Fibroblast of peridontal ligament (primary cell): ENCODE measurements around the gene SLC29A2.

Source experiments
- DNase-seq: peaks from one replicate; pipeline ENCODE4 v3.0.0-alpha.2; 2010; ENCODE audit errors: extremely low read depth

The SLC29A2 gene, protein sequence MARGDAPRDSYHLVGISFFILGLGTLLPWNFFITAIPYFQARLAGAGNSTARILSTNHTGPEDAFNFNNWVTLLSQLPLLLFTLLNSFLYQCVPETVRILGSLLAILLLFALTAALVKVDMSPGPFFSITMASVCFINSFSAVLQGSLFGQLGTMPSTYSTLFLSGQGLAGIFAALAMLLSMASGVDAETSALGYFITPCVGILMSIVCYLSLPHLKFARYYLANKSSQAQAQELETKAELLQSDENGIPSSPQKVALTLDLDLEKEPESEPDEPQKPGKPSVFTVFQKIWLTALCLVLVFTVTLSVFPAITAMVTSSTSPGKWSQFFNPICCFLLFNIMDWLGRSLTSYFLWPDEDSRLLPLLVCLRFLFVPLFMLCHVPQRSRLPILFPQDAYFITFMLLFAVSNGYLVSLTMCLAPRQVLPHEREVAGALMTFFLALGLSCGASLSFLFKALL

DNA sequence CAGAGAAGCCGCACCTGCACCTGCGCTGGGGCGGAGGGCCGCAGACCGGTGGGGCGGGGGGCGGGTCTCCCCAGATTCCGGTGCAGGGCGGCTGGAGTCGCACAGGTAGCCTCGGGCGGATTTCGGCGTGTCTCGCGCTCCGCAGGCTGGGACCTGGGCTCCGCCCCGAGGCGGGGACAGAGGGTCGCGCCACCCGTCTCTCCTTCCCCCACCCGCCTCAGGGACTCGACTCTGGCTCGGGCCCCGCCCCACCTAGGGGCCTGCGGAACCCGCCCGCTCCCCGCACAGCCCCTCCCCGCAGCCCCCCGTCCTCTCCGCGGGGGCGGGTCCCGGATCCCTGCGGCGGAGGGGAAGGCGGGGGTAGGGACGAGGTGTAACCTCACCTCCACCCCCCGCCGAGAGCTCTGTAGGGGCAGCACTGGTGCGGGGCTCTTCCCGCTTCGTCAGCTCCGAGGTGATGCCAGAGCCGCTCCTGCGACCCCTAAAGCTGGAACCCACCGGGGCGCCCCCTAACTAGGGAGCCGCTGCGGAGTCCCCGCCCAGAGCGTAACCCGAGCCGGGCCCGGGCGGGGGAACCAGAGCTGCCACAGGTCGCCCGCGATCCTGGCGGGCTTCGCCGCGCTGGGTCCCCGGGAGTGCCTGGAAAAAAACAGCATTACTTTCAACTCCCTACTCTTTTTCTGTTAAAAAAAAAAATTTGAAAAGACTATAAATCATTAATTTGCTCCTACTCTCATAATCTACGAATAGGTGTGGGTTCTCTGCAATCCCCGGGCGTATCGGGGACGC lies at the start of gene SLC29A2:
Gene SLC29A2 (minus strand): TSS at position 134 of the 789 bp plus-strand sequence. CDS start 169 bp downstream, outside the sequence.
- DNase-seq, result no peak

DNA sequence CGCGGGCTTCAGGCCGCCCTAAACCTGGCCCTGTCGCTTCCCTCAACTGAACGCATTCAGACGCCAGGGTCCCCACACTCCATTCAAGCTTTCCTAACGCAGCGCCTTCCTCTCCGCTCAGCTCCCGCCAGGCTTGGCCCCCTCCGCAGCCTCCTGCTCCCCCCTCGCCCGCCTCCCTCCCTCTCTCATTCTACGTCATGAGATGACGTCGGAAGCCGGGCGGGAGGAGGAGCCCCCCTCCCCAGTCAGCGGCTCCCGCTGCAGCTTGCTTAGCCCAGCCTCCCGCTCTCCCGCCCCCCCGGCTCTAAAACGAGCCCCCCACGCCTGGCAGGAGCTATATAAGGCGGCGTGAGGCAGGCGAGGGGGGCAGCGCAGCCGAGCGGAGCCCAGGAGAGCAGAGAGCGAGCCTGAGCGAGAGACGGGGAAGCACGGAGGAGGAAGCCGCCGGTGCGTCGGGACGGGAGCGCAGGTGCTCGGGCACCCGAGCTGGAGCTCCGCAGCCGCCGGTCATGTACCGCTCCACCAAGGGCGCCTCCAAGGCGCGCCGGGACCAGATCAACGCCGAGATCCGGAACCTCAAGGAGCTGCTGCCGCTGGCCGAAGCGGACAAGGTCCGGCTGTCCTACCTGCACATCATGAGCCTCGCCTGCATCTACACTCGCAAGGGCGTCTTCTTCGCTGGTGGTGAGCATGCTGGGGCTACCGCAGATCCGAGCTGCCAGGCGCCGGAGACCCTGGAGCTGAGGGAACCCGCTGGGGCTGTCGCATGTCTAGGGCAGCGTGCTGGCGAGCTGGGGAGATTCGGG lies 49.3 kb upstream of the SLC29A2 start, which contains the start of gene NPAS4:
Gene NPAS4 (plus strand): TSS at position 365 of the 806 bp plus-strand sequence. CDS start 145 bp downstream, at position 510.
- no peak for DNase-seq

DNA sequence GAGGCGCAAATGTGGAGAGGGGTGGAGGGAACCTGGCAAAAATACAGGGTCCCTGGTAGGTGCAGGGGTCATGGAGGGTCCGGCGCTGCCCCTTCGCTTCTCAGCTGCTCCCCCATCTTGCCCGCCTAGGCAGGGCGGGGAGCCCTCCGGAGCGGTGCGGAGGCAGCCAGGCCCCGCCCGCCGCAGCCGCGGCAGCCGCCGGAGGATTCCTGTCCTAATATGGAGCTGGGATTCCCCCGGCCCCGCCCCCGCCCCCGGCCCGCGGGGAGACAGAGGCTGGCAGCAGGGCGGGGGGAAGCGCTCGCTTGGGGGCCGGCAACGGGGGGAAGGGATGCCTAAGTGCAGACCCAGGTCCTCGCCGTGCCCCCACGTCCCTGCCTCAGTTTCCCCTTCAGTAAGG lies 48.3 kb upstream of the SLC29A2 start:
- DNase-seq, result no peak

DNA sequence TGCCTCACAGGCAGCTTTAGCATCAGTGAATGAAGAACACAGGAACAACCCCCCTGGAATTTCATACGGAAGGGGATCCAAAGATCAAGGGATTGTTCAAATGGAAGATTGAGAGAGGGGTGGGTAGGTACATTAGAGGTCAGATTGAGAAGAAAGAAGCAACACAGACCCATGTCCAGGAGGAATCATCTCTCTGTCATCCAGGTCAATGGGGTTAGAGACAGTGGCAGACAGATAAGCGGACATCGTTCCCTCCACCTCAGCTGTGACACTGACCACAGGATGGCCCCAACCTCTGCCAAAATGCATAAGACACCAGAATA lies 47.4 kb upstream of the SLC29A2 start:
- DNase-seq, result no peak

DNA sequence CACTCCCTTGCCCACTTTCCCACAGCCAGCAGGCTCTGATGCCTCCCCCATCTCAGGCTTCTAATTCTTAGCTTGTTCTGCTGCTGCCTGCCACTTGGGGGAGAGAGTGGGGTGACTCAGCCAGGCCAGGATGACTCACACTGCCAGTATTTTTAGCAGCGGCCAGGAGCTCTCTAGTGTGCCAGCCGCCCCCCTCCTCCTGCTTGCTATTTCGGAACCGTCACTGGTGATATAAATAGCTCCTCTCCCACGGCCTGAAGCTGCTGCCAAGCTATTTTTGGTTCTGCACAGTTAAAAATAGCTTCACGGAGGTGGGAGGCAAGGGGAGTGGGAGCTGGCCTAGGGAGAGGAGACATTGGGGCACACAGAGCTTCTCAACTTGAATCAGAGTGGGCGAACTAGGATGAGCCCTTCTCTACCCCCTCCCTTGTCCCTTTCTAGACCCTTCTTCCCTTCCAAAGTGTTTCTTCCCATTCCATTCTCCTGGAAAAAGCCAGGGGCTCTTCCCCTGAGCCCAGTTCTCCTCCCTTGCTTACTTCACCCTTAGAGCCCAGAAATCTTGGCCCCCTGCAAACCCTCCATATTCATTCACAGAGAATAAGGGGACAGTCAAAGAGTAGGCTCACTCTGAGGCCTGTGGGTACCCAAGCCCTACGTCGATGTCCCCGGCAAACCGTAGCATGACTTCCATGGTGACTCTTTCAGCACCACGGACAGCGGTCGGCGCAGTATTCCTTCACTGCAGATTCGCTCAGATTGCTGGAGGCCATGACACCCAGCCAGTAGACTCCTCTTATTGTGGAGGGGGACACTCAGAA lies 46.8 kb upstream of the SLC29A2 start:
- peak; percentile 96 for DNase-seq

DNA sequence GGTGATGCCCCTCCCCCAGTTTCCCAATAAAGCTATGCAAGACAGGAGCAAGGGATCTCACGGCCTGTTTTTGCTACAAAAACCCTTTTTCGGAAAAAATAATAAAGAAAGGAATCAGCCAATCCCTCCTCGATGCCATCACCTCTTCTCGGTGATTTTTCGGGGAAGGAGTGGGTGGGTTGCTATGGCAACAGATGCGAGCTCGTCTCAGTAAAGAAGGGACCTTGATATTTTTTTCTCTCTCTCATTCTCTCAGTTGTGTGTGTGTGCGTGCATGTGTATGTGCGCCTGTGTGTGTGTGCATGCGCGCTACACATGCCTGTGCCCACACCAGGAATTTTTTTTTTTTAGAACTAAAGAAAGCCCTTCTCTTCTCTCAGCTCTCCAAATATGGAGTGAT lies 45.4 kb upstream of the SLC29A2 start:
- DNase-seq, result no peak

DNA sequence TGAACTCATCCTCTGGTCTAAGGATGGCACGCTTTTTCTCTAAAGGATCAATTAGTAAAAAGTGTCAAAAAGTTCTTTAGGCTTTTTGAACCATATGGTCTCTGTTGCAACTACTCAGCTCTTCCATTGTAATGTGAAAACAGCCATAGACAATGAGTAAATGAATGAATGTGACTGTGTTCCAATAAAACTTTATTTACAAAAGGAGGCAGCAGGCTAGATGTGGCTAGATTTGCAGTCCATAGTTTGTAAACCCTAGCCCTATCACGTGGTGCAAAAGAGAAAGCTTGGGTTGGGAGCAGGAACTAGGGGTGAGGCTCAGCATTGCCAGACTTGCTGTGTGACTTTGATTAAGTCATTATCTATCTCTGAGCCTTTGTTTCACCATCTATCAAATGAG lies 43.9 kb upstream of the SLC29A2 start:
- DNase-seq, result no peak

DNA sequence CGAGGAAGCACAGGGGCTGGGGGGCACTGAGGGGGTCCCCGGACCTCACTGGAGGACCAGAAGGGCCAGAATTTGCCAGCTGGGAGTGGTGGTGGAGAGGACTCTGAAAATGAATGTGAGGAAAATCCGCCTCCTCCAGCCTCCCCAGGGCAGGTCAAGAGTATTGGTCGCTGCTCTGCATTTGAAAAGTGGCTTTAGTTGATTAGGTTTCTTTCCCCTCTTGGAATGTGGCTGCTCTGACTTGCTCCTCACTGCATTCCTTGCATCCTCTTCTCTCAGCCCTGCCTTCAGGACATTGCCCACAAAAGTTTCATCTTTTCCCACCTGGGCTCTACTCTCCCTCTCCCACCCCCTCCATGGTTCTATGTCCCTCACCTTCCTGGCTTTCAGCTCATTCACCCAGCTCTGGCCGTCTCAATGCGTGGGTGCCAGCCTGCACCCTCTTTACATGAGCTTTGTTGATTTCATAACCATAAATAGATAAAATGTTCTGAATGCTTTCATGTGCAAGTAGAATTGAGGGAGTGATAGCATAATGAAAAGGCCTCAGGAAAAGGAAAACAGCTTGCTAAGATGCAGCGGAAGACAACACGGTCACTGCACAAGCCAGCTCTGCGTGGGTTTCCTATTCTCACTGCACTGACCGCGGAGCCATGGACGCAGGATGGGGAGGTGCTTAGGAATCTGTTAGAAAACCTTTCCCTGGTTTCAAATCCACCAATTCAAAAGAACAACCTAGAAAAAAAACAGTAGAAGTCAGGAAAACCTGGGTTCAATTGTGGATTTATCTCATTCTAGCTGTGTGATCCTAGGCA lies 42.8 kb upstream of the SLC29A2 start:
- no peak for DNase-seq

DNA sequence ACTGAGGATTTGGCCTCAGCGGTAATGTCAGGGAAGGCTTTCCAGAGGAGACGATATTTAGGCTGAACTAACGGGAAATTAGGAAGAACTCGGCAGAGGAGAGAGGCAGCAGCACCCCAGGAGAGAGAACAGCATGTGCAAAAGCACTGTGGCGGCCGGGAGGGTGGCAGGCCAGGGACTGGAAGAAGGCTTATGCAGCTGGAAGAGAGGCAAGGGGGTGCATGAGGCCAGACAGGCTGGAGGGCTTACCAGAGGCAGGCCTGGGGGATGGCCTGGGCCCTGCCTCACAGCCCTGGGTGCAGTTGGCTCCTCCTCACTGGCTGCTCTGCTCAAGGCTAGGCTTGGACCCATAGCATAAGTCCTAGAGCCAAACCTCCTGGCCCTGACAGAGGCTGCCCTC lies 41.6 kb upstream of the SLC29A2 start:
- DNase-seq, result no peak

DNA sequence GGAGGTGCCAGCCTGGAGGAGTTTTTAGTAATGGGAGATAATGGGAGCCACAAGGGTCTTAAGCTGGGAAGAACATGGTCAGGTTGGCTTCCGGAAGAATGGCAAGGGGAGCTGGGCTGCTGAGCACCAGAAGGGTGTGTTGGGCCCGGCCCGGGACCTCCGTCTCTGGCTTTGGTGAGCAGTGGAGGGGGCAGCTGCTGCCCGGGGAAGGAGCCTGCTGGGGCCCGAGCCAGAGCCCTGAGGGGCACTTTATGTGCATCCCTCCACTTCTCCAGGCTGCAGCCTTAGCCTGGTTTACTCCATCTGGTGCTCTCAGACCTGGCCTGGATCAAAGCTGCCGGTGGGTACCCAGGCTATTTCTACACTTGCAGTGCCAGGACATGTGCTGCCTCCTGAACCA lies 40.5 kb upstream of the SLC29A2 start:
- DNase-seq, result no peak

DNA sequence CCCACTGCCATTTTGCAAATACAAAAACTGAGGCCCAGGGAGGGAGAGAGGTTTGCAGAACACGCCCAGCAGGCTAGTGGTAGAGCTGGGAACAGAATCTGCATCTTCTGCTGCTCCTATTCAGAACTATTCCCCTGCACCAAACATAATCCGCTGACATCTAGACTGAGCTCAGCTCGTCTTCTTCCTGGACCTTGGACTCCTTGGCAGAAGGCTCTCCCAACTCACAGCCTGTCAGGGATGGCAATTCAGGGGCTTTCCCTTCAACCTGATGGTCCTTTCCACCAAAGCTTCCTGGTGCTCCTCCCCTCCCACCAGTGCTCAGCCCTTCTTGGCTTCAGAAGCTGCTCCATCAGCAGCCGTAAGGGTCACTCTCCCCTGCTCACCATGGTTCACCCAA lies 39.8 kb upstream of the SLC29A2 start:
- DNase-seq, result no peak

DNA sequence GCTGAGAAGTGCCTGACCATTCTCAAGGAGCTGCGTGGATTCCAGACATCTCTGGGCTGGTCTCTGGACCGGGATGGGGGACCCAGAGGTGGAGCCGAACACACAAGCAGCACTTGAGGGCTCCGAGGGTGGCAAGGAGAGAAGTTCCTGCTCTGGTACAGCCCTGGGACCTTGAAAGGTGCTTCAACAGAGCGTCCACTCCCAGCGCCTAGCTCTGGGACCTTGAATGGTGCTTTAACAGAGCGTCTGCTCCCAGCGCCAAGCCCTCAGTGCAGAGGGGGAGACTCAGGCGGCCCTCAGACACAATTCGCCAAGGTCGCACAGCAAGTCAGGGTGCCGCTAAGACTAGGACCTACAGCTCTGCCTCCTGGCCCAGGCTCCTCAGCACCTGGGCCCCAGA lies 38.6 kb upstream of the SLC29A2 start:
- DNase-seq, result no peak

DNA sequence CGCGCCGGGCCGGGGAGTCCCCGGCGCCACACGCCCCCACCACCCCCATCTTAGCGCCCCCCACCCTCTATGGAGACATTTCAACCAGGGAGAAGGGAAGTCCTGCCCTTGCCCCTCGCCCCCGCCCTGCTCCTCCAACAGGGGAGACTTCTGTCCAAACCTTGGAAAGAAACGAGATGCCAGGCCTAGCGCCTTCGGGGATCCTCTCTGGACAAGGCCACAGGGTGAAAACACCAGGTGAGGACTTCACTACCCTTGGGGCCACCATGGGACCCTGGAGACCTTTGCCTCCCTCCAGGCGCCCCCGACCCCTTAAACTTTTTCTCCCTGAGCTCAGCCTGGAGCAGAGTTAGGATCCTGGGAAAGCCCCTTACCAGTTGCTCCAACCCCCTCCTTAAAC lies 37.7 kb upstream of the SLC29A2 start:
- DNase-seq, result no peak

DNA sequence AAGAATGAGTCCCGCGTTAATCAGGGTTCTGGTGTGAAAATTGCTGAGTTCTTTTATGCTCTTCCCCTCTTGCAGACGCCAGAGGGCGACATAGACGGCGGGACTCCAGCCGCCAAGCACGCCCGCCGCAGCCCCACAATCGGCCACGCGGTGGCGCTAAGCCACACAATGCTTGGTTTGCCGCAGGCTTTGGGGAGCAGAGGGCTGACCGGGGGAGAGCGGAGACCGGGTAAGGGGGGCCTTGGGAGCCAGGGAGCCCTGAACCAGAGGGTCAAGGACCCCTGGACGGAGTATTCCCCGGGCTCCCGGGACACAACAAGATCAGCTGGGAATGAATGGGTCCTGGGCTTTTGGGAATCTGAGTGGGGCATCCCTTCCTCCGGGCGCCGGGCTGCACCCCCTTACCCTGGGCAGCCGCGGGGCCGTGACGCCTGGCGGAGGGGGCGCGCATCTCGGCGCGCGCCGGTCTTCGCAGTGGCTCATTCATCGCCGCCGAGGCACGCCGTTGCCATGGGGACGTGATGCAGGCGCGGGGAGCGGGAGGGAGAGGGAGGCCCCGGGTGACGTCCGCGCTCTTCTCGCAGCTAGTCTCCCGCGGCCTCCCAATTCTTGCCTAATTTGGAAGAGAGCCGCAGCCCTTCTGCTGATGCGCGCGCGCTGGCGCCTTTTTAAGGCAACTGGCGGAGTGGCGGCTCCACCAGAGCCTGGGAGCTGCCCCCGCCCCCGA lies 37.1 kb upstream of the SLC29A2 start:
- DNase-seq, result peak; percentile 90

DNA sequence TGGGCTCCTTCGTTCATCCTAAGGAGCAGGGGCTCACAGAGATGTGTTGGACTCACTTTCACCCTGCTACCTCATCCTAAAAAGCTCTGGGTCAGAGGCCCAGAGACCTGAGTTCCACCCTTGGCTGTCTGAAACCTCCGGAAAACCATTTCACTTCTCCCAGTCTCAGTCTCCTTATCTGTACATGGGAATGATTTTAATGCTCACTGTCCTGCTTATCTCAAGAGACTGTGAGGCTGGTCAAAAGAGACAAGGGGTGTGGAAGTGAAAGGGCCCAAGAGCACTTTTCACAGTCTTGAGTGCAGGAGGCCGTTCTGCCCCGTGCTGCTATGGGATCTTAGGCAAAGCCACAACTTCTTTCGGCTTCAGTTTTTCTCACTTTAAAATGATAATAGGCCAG lies 36.1 kb upstream of the SLC29A2 start:
- no peak for DNase-seq

DNA sequence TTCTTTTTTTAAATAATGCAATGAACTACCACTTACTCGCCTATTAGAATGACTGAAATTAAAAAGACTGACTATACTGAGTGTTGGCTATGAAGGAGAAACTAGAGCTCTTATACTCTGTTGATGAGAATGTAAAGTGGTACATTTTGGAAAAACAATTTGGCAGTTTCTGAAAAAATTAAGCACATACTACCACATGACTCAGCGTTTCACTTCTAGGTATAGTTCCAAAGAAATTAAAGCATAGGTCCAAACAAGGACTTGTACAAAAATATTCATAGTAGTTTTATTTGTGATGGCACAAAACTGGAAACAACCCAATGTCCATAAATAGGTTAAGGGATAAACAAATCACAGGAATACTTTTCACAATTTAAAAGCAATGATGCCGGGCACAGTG lies 22.4 kb upstream of the SLC29A2 start:
- no peak for DNase-seq

DNA sequence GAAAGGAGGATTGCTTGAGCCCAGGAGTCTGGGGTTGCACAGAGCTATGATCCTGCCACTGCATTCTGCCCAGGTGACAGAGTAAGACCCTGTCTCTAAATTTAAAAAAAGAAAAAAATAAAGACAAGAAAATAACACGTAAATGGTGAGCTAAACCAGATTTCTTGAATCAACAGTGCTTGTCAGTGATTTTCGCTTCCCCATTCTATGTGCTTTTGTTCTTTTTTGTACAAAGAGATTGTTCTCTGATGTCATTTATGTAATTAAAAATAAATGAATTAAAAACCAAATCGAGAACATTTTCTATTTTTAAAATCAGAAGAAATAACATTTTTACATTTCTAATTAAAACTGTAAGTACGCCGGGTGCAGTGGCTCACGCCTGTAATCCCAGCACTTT lies 19.8 kb upstream of the SLC29A2 start:
- no peak for DNase-seq

DNA sequence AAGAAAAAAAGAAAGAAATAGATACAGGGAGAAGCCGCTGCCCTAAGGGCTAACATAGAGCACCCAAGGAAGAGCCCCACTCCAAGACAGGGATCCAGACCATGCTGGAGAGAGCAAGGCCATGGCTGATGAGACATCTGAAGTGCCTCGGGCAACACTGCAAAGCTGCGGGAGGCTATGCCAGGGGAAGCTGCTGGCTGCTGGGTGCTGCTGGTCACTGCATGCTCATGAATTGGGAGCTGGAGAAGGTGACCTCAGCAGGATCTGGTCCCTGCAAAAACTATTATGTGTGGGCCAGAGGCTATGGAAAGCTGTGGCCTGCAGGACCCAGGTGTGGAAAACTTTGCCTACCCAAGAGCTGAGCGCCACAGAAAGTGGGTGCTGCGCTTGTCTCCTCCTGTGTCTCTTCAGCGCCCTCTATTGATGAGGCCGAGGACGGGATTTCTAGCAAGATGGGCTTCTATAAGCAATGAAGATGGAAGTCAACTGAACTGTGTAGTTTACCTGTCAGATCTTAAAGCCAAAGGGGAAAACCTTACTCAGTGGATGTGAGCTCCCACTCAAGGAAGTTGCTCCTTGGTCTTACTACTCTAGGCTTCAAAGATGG lies 17.3 kb upstream of the SLC29A2 start:
- peak; percentile 74 for DNase-seq
